ENCODE data around the gene STARD5. TPM values are rescaled to one million over a fixed set of nuclear protein-coding genes. Genes with fewer than 3 reads are reported as not detected.

STARD5 gene
- total and polyA plus RNA-seq, 2 experiments from 2014 or later: 3.8 to 10.1 TPM

DNA sequence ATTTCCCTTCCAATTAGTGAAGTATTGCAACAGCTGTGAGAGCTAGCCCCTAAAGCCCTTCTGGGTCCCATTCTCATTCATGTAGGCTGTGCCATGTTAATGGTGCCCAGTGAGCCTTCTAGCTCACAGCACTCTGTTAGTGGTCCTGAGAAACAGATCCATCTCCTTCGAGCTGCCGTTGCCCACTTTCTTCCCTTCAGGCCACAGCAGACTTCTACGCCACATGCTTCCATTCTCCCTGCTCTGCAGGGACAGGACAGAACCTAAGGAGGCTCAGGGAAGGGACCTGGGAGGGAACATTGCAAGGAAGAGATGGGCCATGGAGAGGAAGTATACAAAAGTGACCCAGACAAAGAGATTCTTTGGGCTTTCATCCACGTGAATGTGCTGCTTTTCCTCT lies 11.7 kb upstream of the STARD5 start (continued):
- TF ChIP-seq ZNF114 (CRISPR knock-in tag; IDR thresholded peaks at IDR 0.05) (no peak), ETS1 (IDR thresholded peaks at IDR 0.05) (no peak), POLR2AphosphoS5 (IDR thresholded peaks at IDR 0.05; ENCODE audit: low read depth) (no peak)

DNA sequence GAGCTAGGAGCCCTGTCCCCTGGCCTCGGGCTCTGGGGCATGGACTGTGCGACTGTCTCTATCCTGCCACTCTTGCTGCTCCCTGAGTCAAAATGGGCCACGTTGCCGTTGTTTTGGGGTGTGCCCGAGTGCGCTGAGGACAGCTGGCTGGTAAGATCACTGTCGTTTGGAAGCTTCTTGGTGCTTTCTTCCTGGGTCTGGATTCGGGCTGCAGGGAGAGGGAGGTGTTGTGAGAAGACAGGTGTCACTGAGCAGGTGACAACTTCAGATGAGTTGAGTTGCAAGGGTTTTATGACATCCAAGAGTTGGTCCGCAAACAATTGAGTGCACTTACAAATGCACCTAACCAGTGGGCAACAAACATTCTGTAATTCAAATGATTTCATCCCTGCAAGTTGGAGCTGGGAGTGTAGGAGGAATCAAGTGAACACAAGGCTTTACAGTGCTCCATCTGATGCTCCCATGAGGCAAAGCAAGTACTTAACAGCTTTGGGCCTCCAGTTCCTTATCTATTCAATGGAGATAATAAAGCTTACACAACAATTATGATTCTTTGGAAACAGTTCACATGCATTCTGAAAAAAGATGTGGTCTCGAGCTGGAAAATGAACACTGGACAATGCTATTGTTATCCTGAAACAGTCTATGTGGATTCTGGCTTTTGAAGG lies 11.0 kb upstream of the STARD5 start:
- Histone ChIP-seq H3K4me2 (no peak overlapping the region), H3K4me3 (no peak overlapping the region), H3K4me1 (ENCODE audit: insufficient read depth) (no peaks in the 10 kb centered on the region), H4K20me1 (replicated peaks; ENCODE audit: insufficient read depth) (no peaks in the 10 kb centered on the region), H2AFZ (no peak overlapping the region), H3K36me3 (ENCODE audit: insufficient read depth) (no peaks in the 10 kb centered on the region), H3K27me3 (ENCODE audit: insufficient read depth) (no peaks in the 10 kb centered on the region), H3K79me2 (replicated peaks; ENCODE audit: insufficient read depth) (no peaks in the 10 kb centered on the region), H3F3A (replicated peaks; ENCODE audit: low read depth) (no peaks in the 10 kb centered on the region), H3K9me2 (ENCODE audit: insufficient read depth) (no peaks in the 10 kb centered on the region), H3K27ac (ENCODE audit: low read depth) (no peak overlapping the region)
- no peaks in the 10 kb centered on the region for H3K9me3 Mint-ChIP-seq
- H3K27ac Mint-ChIP-seq: no peak overlapping the region
- ATAC-seq: no peak
- H3K36me3 Mint-ChIP-seq (ENCODE audit: low read depth): no peaks in the 10 kb centered on the region
- H3K27me3 Mint-ChIP-seq (ENCODE audit: insufficient read depth, low read depth, poor library complexity): peaks cover 6% of the 10 kb centered on the region
- DNase-seq (ENCODE audit: low spot score): no peak
- TF ChIP-seq STAT1 (IDR thresholded peaks at IDR 0.05; ENCODE audit: unreplicated experiment) (no peak), REST (IDR thresholded peaks at IDR 0.05; ENCODE audit: unreplicated experiment) (no peak), ZNF114 (CRISPR knock-in tag; IDR thresholded peaks at IDR 0.05) (no peak), JUNB (IDR thresholded peaks at IDR 0.05; ENCODE audit: unreplicated experiment) (no peak), ETS1 (IDR thresholded peaks at IDR 0.05) (no peak), CREB1 (CRISPR knock-in tag; IDR thresholded peaks at IDR 0.05; ENCODE audit: low read depth) (no peak), POLR2AphosphoS5 (IDR thresholded peaks at IDR 0.05; ENCODE audit: low read depth) (no peak)
- TF ChIP-seq, protein P1, sequence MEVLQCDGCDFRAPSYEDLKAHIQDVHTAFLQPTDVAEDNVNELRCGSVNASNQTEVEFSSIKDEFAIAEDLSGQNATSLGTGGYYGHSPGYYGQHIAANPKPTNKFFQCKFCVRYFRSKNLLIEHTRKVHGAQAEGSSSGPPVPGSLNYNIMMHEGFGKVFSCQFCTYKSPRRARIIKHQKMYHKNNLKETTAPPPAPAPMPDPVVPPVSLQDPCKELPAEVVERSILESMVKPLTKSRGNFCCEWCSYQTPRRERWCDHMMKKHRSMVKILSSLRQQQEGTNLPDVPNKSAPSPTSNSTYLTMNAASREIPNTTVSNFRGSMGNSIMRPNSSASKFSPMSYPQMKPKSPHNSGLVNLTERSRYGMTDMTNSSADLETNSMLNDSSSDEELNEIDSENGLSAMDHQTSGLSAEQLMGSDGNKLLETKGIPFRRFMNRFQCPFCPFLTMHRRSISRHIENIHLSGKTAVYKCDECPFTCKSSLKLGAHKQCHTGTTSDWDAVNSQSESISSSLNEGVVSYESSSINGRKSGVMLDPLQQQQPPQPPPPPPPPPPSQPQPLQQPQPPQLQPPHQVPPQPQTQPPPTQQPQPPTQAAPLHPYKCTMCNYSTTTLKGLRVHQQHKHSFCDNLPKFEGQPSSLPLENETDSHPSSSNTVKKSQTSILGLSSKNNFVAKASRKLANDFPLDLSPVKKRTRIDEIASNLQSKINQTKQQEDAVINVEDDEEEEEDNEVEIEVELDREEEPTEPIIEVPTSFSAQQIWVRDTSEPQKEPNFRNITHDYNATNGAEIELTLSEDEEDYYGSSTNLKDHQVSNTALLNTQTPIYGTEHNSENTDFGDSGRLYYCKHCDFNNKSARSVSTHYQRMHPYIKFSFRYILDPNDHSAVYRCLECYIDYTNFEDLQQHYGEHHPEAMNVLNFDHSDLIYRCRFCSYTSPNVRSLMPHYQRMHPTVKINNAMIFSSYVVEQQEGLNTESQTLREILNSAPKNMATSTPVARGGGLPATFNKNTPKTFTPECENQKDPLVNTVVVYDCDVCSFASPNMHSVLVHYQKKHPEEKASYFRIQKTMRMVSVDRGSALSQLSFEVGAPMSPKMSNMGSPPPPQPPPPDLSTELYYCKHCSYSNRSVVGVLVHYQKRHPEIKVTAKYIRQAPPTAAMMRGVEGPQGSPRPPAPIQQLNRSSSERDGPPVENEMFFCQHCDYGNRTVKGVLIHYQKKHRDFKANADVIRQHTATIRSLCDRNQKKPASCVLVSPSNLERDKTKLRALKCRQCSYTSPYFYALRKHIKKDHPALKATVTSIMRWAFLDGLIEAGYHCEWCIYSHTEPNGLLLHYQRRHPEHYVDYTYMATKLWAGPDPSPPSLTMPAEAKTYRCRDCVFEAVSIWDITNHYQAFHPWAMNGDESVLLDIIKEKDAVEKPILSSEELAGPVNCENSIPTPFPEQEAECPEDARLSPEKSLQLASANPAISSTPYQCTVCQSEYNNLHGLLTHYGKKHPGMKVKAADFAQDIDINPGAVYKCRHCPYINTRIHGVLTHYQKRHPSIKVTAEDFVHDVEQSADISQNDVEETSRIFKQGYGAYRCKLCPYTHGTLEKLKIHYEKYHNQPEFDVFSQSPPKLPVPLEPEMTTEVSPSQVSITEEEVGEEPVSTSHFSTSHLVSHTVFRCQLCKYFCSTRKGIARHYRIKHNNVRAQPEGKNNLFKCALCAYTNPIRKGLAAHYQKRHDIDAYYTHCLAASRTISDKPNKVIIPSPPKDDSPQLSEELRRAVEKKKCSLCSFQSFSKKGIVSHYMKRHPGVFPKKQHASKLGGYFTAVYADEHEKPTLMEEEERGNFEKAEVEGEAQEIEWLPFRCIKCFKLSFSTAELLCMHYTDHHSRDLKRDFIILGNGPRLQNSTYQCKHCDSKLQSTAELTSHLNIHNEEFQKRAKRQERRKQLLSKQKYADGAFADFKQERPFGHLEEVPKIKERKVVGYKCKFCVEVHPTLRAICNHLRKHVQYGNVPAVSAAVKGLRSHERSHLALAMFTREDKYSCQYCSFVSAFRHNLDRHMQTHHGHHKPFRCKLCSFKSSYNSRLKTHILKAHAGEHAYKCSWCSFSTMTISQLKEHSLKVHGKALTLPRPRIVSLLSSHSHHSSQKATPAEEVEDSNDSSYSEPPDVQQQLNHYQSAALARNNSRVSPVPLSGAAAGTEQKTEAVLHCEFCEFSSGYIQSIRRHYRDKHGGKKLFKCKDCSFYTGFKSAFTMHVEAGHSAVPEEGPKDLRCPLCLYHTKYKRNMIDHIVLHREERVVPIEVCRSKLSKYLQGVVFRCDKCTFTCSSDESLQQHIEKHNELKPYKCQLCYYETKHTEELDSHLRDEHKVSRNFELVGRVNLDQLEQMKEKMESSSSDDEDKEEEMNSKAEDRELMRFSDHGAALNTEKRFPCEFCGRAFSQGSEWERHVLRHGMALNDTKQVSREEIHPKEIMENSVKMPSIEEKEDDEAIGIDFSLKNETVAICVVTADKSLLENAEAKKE (CRISPR knock-in tag; IDR thresholded peaks at IDR 0.05): no peak
- TF ChIP-seq, protein P2, sequence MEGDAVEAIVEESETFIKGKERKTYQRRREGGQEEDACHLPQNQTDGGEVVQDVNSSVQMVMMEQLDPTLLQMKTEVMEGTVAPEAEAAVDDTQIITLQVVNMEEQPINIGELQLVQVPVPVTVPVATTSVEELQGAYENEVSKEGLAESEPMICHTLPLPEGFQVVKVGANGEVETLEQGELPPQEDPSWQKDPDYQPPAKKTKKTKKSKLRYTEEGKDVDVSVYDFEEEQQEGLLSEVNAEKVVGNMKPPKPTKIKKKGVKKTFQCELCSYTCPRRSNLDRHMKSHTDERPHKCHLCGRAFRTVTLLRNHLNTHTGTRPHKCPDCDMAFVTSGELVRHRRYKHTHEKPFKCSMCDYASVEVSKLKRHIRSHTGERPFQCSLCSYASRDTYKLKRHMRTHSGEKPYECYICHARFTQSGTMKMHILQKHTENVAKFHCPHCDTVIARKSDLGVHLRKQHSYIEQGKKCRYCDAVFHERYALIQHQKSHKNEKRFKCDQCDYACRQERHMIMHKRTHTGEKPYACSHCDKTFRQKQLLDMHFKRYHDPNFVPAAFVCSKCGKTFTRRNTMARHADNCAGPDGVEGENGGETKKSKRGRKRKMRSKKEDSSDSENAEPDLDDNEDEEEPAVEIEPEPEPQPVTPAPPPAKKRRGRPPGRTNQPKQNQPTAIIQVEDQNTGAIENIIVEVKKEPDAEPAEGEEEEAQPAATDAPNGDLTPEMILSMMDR (conservative IDR thresholded peaks at IDR 0.05; ENCODE audit: low read depth in 2 of 2): no peak
- H3K4me3 Mint-ChIP-seq: no peak overlapping the region
- H3K4me1 Mint-ChIP-seq: no peaks in the 10 kb centered on the region; the same call in 2 of the 3 replicates

Measured in GM23338 (cell line).